Mammary epithelial cell (primary cell): ENCODE data around the gene LNX1.

ENCODE experiments used
- CTCF ChIP-seq, 2 donors: IDR thresholded peaks in 1 of 2; conservative IDR thresholded peaks in 1 of 2; 2 replicates each; pipeline ENCODE4 v1.5.1; 2011 to 2012; ENCODE audit warnings: inconsistent platforms in 2 of 2, low read length in 2 of 2, mild to moderate bottlenecking in 2 of 2, control low read depth in 1 of 2, low read depth in 1 of 2; ENCODE audit not compliant: insufficient read depth in 1 of 2; ENCODE audit errors: extremely low read depth in 1 of 2
- EZH2 ChIP-seq: IDR thresholded peaks from 2 replicates; pipeline ENCODE4 v1.6.1; 2012; ENCODE audit warnings: low read length, inconsistent platforms, borderline replicate concordance

GRCh38 chr4:53552711-53553110 is 38.6 kb downstream of the LNX1 start:
- TF ChIP-seq CTCF (conservative IDR thresholded peaks at IDR 0.05 in 1 of 2, IDR thresholded peaks at IDR 0.05 in 1 of 2; ENCODE audit: extremely low read depth in 1 of 2, insufficient read depth in 1 of 2, low read depth in 1 of 2, low read length in 2 of 2) (no peak), EZH2 (no peak)
